Psoas muscle (tissue), 8 donors: ENCODE data around the gene TENM4. TPM values are rescaled to one million over a fixed set of nuclear protein-coding genes. Genes with fewer than 3 reads are reported as not detected.

Source experiments
- ATAC-seq, 4 donors: fragments of 200-7000 bp; cut with Tn5 transposase; one replicate each; pipeline ENCODE4 v1.9.1; 2020; ENCODE audit warnings: moderate library complexity in 3 of 4, mild to moderate bottlenecking in 2 of 4
- DNase-seq, 2 donors: peaks; one replicate each; pipeline ENCODE4 v3.0.0-alpha.2; 2020
- H3K27ac ChIP-seq: fragments of 200-600 bp; one replicate; pipeline ENCODE4 v1.8.0; 2022
- H3K27me3 ChIP-seq, 3 donors: fragments of 200-600 bp in 1 of 3; one replicate each; pipeline versions ENCODE4 v1.6.1 to v1.8.0; 2013 to 2022; ENCODE audit warnings: low read length in 2 of 3, mild to moderate bottlenecking in 2 of 3, moderate library complexity in 1 of 3; ENCODE audit not compliant: insufficient read depth in 3 of 3
- H3K36me3 ChIP-seq, 2 donors: fragments of 200-600 bp in 1 of 2; one replicate each; pipeline versions ENCODE4 v1.6.1 to v1.8.0; 2013 to 2022; ENCODE audit warnings: low read depth in 1 of 2, mild to moderate bottlenecking in 1 of 2, moderate library complexity in 1 of 2; ENCODE audit not compliant: insufficient read depth in 1 of 2
- H3K4me1 ChIP-seq: fragments of 200-600 bp; one replicate; pipeline ENCODE4 v1.8.0; 2022
- H3K4me3 ChIP-seq: fragments of 200-600 bp; one replicate; pipeline ENCODE4 v1.8.0; 2022; ENCODE audit warnings: mild to moderate bottlenecking
- H3K9me3 ChIP-seq: fragments of 200-600 bp; one replicate; pipeline ENCODE4 v1.8.0; 2022
- CTCF ChIP-seq: fragments of 200-600 bp; IDR thresholded peaks from one replicate; pipeline ENCODE4 v1.8.0; 2022; ENCODE audit warnings: antibody characterized with exemption
- WGBS, 3 donors: extraction: QIAGEN DNeasy Blood & Tissue Kit; methylation state at CpG; one replicate each; pipeline versions ENCODE4 v1.1.6 to v1.1.7; 2013; 5-methylcytosine and 5-hydroxymethylcytosine counted together
- intact Hi-C, 2 donors: fragments of 100-400 bp; cut with DNase I; formaldehyde crosslinking; loops; one replicate each; pipeline versions ENCODE4 v1.11.0 to v1.14.2; 2022
- polyA plus RNA-seq, 3 donors: library from polyadenylated mRNA; stranded (reverse); fragments of 200-250 nt; gene quantifications; one replicate each; pipeline ENCODE4 v1.2.3, GENCODE V29; 2013
- total RNA-seq, 4 donors: library from RNA; stranded (reverse); fragmentation: NEBNext Ultra II Directional in 2 of 4; extraction: Animal tissue kit (Norgen Biotek cat#: 25700) in 2 of 4; gene quantifications; one replicate each; pipeline versions ENCODE4 v1.2.1 to v1.2.4, GENCODE V29; 2021 to 2023
- donor health status: healthy with polysubstance abuse.
- donor health status: DM: no; HTN: no; CAD: no; lungs with moderate emphysema.
- donor health status: Bipolar disorder and iron deficiency.
- donor health status: healthy.
- donor health status: DM: yes; HTN: yes; CAD: no.
- donor health status: DM: no; HTN: no; CAD: no.
- donor health status: DM: no; HTN: no; CAD: no.
- donor health status: DM: yes; HTN: yes; CAD: no.

TENM4 gene
- total and polyA plus RNA-seq, 7 donors: 0.05 to 1.7 (median 0.48) TPM

GRCh38 chr11:78651923-78652842 is 788.6 kb downstream of the TENM4 start:
- TF ChIP-seq CTCF: no peak

GRCh38 chr11:78651136-78651775 is 789.6 kb downstream of the TENM4 start:
- H3K9me3 ChIP-seq: no peaks in the 10 kb centered on the region
- ATAC-seq (no peak), DNase-seq (no peak)
- no peaks in the 10 kb centered on the region for H3K36me3 ChIP-seq
- no peaks in the 10 kb centered on the region for H3K4me1 ChIP-seq
- H3K4me3 ChIP-seq: no peak overlapping the region
- H3K27ac ChIP-seq: no peak overlapping the region
- no peak for TF ChIP-seq CTCF
- 61 to 74% (median 64%) methylated on average over 12 to 13 of the region's 13 CpGs for WGBS, 3 donors
- intact Hi-C loops: no loop called here
- H3K27me3 ChIP-seq: peaks cover 0 to 4% (median 0%) of the 10 kb centered on the region in 3 donors

More at GRCh38 chr11:78651923-78652842, 788.6 kb downstream of the TENM4 start:
- WGBS, 3 donors: 75 to 78% (median 77%) methylated on average over 11 of the region's 11 CpGs
- peaks cover 0 to 4% (median 0%) of the 10 kb centered on the region in 3 donors for H3K27me3 ChIP-seq
- H3K27ac ChIP-seq: no peak overlapping the region
- H3K4me3 ChIP-seq: no peak overlapping the region
- no peaks in the 10 kb centered on the region for H3K4me1 ChIP-seq
- intact Hi-C loops: no loop called here
- DNase-seq (no peak), ATAC-seq (no peak)
- no peaks in the 10 kb centered on the region for H3K36me3 ChIP-seq
- H3K9me3 ChIP-seq: no peaks in the 10 kb centered on the region

- no peak overlapping the region for H3K27ac ChIP-seq
- 65 to 79% (median 67%) methylated on average over 10 of the region's 10 CpGs for WGBS, 3 donors
- peaks cover 0 to 4% (median 0%) of the 10 kb centered on the region in 3 donors for H3K27me3 ChIP-seq
- intact Hi-C loops: loop anchor here (5.0 kb wide), 4 partner anchors 68 to 843 kb away; no protein-coding TSS in a partner anchor
- no peaks in the 10 kb centered on the region for H3K36me3 ChIP-seq
- no peak for TF ChIP-seq CTCF
- no peaks in the 10 kb centered on the region for H3K4me1 ChIP-seq
- no peak overlapping the region for H3K4me3 ChIP-seq
- ATAC-seq: no peak
- DNase-seq: no peak
- no peaks in the 10 kb centered on the region for H3K9me3 ChIP-seq
These were observed 791.2 kb downstream of the TENM4 start for GRCh38 chr11:78649361-78650215.

GRCh38 chr11:78647986-78648875 is 792.6 kb downstream of the TENM4 start:
- Histone ChIP-seq H3K4me3 (no peak overlapping the region), H3K4me1 (no peaks in the 10 kb centered on the region), H3K36me3 (no peaks in the 10 kb centered on the region), H3K27me3 (peaks cover 0 to 4% (median 0%) of the 10 kb centered on the region in 3 donors), H3K27ac (no peak overlapping the region), H3K9me3 (no peaks in the 10 kb centered on the region)
- intact Hi-C loops: loop anchor here (2.0 to 5.0 kb wide), 6 partner anchors 69 to 844 kb away; no protein-coding TSS in a partner anchor
- ATAC-seq (no peak), DNase-seq (no peak)
- whole genome bisulfite sequencing, 3 donors: 70 to 77% (median 76%) methylated on average over 9 of the region's 9 CpGs
- TF ChIP-seq CTCF: no peak
